ENCODE data around the gene MCTP1.

The MCTP1 gene

GRCh38 chr5:94932259-94932658 lies 352.6 kb downstream of the MCTP1 start:
- Histone ChIP-seq H3K27ac (no peak overlapping the region), H3K9me3 (ENCODE audit: low read depth, low read length) (no peaks in the 10 kb centered on the region), H3K9ac (ENCODE audit: insufficient read length) (no peak overlapping the region), H3K36me3 (ENCODE audit: insufficient read depth, low read length) (no peaks in the 10 kb centered on the region), H3K4me3 (no peak overlapping the region)
- TF ChIP-seq POLR2AphosphoS5 (IDR thresholded peaks at IDR 0.05; ENCODE audit: borderline replicate concordance, low read depth, low read length) (no peak), FOXP2 (optimal IDR thresholded peaks at IDR 0.05; ENCODE audit: control extremely low read depth, extremely low read length, insufficient read depth) (no peak), EZH2 (IDR thresholded peaks at IDR 0.05) (no peak)
- no peak for DNase-seq (ENCODE audit: low read depth, low spot score)

GRCh38 chr5:94928891-94929290 lies 356.0 kb downstream of the MCTP1 start:
- H3K9me3 ChIP-seq (ENCODE audit: low read depth, low read length): no peaks in the 10 kb centered on the region

DNA sequence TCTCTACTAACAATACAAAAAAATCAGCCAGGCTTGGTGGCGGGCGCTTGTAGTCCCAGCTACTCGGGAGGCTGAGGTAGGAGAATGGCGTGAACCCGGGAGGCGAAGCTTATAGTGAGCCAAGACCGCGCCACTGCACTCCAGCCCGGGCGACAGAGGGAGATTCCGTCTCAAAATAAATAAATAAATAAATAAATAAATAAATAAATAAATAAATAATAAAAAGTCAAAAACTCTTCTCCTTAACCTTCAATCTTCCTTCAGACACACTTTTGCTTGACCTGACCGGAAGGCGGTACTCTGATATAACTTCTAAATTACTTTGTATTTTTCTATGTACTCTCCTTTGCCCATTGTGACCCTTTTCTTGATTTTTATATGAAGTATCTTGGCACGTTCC lies 364.3 kb downstream of the MCTP1 start:
- H3K9ac ChIP-seq (ENCODE audit: insufficient read length): no peak overlapping the region
- TF ChIP-seq EZH2 (IDR thresholded peaks at IDR 0.05): no peak
- TF ChIP-seq FOXP2 (optimal IDR thresholded peaks at IDR 0.05; ENCODE audit: control extremely low read depth, extremely low read length, insufficient read depth): no peak
- no peak for TF ChIP-seq POLR2AphosphoS5 (IDR thresholded peaks at IDR 0.05; ENCODE audit: borderline replicate concordance, low read depth, low read length)
- H3K4me3 ChIP-seq: no peak overlapping the region
- no peak overlapping the region for H3K27ac ChIP-seq
- no peak for DNase-seq (ENCODE audit: low read depth, low spot score)
- no peaks in the 10 kb centered on the region for H3K9me3 ChIP-seq (ENCODE audit: low read depth, low read length)
- H3K36me3 ChIP-seq (ENCODE audit: insufficient read depth, low read length): no peaks in the 10 kb centered on the region

More at GRCh38 chr5:94928891-94929290, 356.0 kb downstream of the MCTP1 start:
- no peak overlapping the region for H3K9ac ChIP-seq (ENCODE audit: insufficient read length)
- no peak for TF ChIP-seq EZH2 (IDR thresholded peaks at IDR 0.05)
- no peak for TF ChIP-seq POLR2AphosphoS5 (IDR thresholded peaks at IDR 0.05; ENCODE audit: borderline replicate concordance, low read depth, low read length)
- TF ChIP-seq FOXP2 (optimal IDR thresholded peaks at IDR 0.05; ENCODE audit: control extremely low read depth, extremely low read length, insufficient read depth): no peak
- no peak for DNase-seq (ENCODE audit: low read depth, low spot score)
- no peak overlapping the region for H3K4me3 ChIP-seq
- H3K27ac ChIP-seq: no peak overlapping the region
- no peaks in the 10 kb centered on the region for H3K36me3 ChIP-seq (ENCODE audit: insufficient read depth, low read length)

DNA sequence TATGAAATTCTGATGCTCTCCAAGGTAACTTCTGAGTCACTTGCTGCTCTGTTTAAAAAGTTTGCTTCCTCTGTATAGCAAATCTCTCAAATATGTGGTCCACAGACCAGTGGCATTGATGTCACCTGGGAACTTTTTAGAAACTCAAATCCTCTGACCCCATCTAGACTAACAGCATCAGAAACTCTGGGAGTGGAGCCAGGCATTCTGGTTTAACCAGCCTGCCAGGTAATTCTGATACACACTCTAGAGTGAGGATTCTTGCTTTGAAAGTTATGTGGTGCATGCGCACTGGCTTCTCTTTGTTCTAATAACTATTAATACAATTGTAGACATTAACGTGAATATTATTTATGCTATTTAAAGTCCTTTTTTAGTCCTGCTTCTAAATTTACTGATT lies 368.3 kb downstream of the MCTP1 start:
- H3K9me3 ChIP-seq (ENCODE audit: low read depth, low read length): no peaks in the 10 kb centered on the region
- no peak overlapping the region for H3K9ac ChIP-seq (ENCODE audit: insufficient read length)
- DNase-seq (ENCODE audit: low read depth, low spot score): no peak

DNA sequence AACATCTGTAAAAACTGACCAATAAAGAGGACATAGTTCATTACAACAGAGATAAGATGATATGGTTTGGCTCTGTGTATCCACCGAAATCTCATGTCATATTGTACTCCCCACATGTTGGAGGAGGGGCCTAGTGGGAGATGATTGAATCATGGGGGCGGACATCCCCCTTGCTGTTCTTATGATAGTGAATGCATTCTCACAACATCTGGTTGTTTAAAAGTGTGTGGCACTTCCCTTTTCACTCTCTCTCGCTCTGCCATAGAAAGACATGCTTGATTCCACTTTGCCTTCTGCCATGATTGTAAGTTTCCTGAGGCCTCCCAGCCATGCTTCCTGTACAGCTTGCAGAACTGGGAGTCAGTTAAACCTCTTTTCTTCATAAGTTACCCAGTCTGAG lies 373.6 kb downstream of the MCTP1 start:
- H3K4me3 ChIP-seq: no peak overlapping the region
- no peak for TF ChIP-seq POLR2AphosphoS5 (IDR thresholded peaks at IDR 0.05; ENCODE audit: borderline replicate concordance, low read depth, low read length)
- TF ChIP-seq EZH2 (IDR thresholded peaks at IDR 0.05): no peak
- TF ChIP-seq FOXP2 (optimal IDR thresholded peaks at IDR 0.05; ENCODE audit: control extremely low read depth, extremely low read length, insufficient read depth): no peak
- no peak overlapping the region for H3K27ac ChIP-seq
- no peaks in the 10 kb centered on the region for H3K36me3 ChIP-seq (ENCODE audit: insufficient read depth, low read length)
- H3K9me3 ChIP-seq (ENCODE audit: low read depth, low read length): no peaks in the 10 kb centered on the region
- DNase-seq (ENCODE audit: low read depth, low spot score): no peak
- no peak overlapping the region for H3K9ac ChIP-seq (ENCODE audit: insufficient read length)

More for the DNA sequence above, 368.3 kb downstream of the MCTP1 start:
- Histone ChIP-seq H3K36me3 (ENCODE audit: insufficient read depth, low read length) (no peaks in the 10 kb centered on the region), H3K4me3 (no peak overlapping the region), H3K27ac (no peak overlapping the region)
- TF ChIP-seq POLR2AphosphoS5 (IDR thresholded peaks at IDR 0.05; ENCODE audit: borderline replicate concordance, low read depth, low read length): no peak
- TF ChIP-seq FOXP2 (optimal IDR thresholded peaks at IDR 0.05; ENCODE audit: control extremely low read depth, extremely low read length, insufficient read depth): no peak
- no peak for TF ChIP-seq EZH2 (IDR thresholded peaks at IDR 0.05)

DNA sequence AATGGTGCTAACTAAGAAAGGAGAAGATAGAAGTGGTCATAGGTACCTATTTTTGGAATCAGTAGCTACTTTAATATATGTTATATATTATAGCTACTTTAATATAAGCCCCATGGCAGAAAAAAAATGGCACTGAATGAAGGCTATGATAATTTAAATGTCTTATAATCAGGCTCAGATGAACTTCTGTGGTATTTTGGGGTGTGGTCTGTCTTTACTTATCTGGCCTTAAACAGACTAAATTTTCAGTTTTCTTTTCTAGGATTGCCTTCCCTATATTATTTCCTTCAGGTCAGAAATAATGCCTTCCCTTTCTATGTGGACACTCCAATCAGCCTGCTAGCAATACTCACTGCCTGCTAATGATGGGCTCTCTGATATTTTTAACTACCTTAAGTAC lies 374.2 kb downstream of the MCTP1 start:
- TF ChIP-seq EZH2 (IDR thresholded peaks at IDR 0.05) (no peak), POLR2AphosphoS5 (IDR thresholded peaks at IDR 0.05; ENCODE audit: borderline replicate concordance, low read depth, low read length) (no peak), FOXP2 (optimal IDR thresholded peaks at IDR 0.05; ENCODE audit: control extremely low read depth, extremely low read length, insufficient read depth) (no peak)
- H3K36me3 ChIP-seq (ENCODE audit: insufficient read depth, low read length): no peaks in the 10 kb centered on the region
- DNase-seq (ENCODE audit: low read depth, low spot score): no peak
- no peak overlapping the region for H3K27ac ChIP-seq
- H3K9ac ChIP-seq (ENCODE audit: insufficient read length): no peak overlapping the region
- no peak overlapping the region for H3K4me3 ChIP-seq
- no peaks in the 10 kb centered on the region for H3K9me3 ChIP-seq (ENCODE audit: low read depth, low read length)

DNA sequence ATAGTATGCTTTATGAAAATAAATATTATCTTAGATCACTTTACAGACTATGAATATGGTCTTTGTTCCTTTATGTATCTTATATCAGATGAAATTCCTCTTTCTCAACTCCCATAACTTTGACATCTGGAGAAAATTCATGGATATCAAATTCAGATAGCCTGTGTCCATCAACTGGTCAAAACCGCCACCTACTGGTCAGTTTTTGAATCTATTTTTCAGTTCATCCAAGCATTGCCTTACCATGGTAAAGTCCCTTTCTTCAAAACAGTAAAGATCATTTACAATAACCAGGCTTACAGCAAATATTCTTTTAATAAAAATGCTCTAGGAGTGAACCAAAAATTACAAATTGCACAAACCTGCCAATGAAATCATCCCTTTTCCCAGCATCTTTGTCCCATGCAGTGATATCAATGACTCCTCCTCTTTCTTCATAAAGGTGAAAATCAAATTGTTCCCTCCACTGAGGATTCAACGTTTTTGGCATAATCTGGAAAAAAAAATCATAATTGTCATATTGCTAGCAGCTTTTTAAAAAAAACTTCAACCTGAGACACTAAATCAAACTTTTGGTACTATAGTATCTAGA lies 375.9 kb downstream of the MCTP1 start:
- Histone ChIP-seq H3K4me3 (no peak overlapping the region), H3K36me3 (ENCODE audit: insufficient read depth, low read length) (no peaks in the 10 kb centered on the region), H3K27ac (no peak overlapping the region), H3K9me3 (ENCODE audit: low read depth, low read length) (no peaks in the 10 kb centered on the region), H3K9ac (ENCODE audit: insufficient read length) (no peak overlapping the region)
- no peak for DNase-seq (ENCODE audit: low read depth, low spot score)
- TF ChIP-seq FOXP2 (optimal IDR thresholded peaks at IDR 0.05; ENCODE audit: control extremely low read depth, extremely low read length, insufficient read depth): no peak
- no peak for TF ChIP-seq EZH2 (IDR thresholded peaks at IDR 0.05)
- no peak for TF ChIP-seq POLR2AphosphoS5 (IDR thresholded peaks at IDR 0.05; ENCODE audit: borderline replicate concordance, low read depth, low read length)

GRCh38 chr5:94906750-94907149 lies 378.1 kb downstream of the MCTP1 start:
- Histone ChIP-seq H3K9me3 (ENCODE audit: low read depth, low read length) (no peaks in the 10 kb centered on the region), H3K9ac (ENCODE audit: insufficient read length) (no peak overlapping the region), H3K4me3 (no peak overlapping the region), H3K36me3 (ENCODE audit: insufficient read depth, low read length) (no peaks in the 10 kb centered on the region), H3K27ac (no peak overlapping the region)
- DNase-seq (ENCODE audit: low read depth, low spot score): no peak
- TF ChIP-seq POLR2AphosphoS5 (IDR thresholded peaks at IDR 0.05; ENCODE audit: borderline replicate concordance, low read depth, low read length) (no peak), FOXP2 (optimal IDR thresholded peaks at IDR 0.05; ENCODE audit: control extremely low read depth, extremely low read length, insufficient read depth) (no peak), EZH2 (IDR thresholded peaks at IDR 0.05) (no peak)

DNA sequence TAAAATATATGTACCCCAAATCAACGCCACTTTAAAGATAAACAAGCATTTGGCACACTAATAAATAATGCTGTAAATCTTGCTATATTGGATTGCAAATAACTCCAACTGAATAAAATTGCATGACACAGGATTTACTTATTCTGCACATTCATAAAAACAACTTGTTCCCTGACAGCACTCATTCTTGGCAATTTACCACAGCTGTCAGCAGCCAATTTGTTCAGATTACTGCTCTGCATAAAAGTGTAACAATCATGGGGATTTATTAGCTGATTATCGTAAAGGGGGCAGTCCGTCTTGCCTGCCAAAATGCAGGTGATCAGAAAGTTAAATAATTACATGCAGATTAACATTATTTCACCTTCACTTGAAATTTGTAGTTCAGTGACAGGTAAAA lies 381.2 kb downstream of the MCTP1 start:
- no peaks in the 10 kb centered on the region for H3K9me3 ChIP-seq (ENCODE audit: low read depth, low read length)
- H3K27ac ChIP-seq: no peak overlapping the region
- H3K36me3 ChIP-seq (ENCODE audit: insufficient read depth, low read length): no peaks in the 10 kb centered on the region
- TF ChIP-seq POLR2AphosphoS5 (IDR thresholded peaks at IDR 0.05; ENCODE audit: borderline replicate concordance, low read depth, low read length): no peak
- TF ChIP-seq FOXP2 (optimal IDR thresholded peaks at IDR 0.05; ENCODE audit: control extremely low read depth, extremely low read length, insufficient read depth): no peak
- H3K4me3 ChIP-seq: no peak overlapping the region
- H3K9ac ChIP-seq (ENCODE audit: insufficient read length): no peak overlapping the region
- no peak for DNase-seq (ENCODE audit: low read depth, low spot score)
